GM12878 (cell line): ENCODE data around the gene IL15.

Source experiments
- ELK1 ChIP-seq: IDR thresholded peaks from 2 replicates; pipeline ENCODE4 v1.6.1; 2012; ENCODE audit warnings: low read depth, low read length, improper control_type of control experiment
- EP300 ChIP-seq, 2 experiments: fragments of 150-350 bp in 1 of 2; IDR thresholded peaks; 2 replicates each; pipeline ENCODE4 v1.6.1; 2011 to 2012; ENCODE audit warnings: low read depth in 2 of 2, low read length in 2 of 2, borderline replicate concordance in 1 of 2, improper control_type of control experiment in 1 of 2, inconsistent platforms in 1 of 2; ENCODE audit not compliant: control insufficient read depth in 1 of 2
- POLR2A ChIP-seq: IDR thresholded peaks from 2 replicates; pipeline ENCODE4 v1.6.1; 2011; ENCODE audit warnings: low read depth, mild to moderate bottlenecking, low read length
- SIX5 ChIP-seq: IDR thresholded peaks from 2 replicates; pipeline ENCODE4 v1.6.1; 2011; ENCODE audit warnings: mild to moderate bottlenecking, low read depth, low read length, moderate library complexity; ENCODE audit not compliant: severe bottlenecking
- SMAD1 ChIP-seq: fragments of 450-650 bp; IDR thresholded peaks from 2 replicates; pipeline ENCODE4 v1.6.1; 2018; ENCODE audit warnings: mild to moderate bottlenecking, low read depth; ENCODE audit not compliant: partially characterized antibody
- TF ChIP-seq, protein P1 (sequence below), 3 experiments: IDR thresholded peaks in 2 of 3; conservative IDR thresholded peaks in 1 of 3; 2 replicates each; pipeline ENCODE4 v1.5.1; 2011; ENCODE audit warnings: low read depth in 3 of 3, low read length in 3 of 3, mild to moderate bottlenecking in 3 of 3, control low read depth in 2 of 3, moderate library complexity in 2 of 3, inconsistent platforms in 1 of 3, mixed read lengths in 1 of 3; ENCODE audit not compliant: control insufficient read depth in 2 of 3, insufficient read depth in 1 of 3; ENCODE audit errors: extremely low read depth in 1 of 3

DNA sequence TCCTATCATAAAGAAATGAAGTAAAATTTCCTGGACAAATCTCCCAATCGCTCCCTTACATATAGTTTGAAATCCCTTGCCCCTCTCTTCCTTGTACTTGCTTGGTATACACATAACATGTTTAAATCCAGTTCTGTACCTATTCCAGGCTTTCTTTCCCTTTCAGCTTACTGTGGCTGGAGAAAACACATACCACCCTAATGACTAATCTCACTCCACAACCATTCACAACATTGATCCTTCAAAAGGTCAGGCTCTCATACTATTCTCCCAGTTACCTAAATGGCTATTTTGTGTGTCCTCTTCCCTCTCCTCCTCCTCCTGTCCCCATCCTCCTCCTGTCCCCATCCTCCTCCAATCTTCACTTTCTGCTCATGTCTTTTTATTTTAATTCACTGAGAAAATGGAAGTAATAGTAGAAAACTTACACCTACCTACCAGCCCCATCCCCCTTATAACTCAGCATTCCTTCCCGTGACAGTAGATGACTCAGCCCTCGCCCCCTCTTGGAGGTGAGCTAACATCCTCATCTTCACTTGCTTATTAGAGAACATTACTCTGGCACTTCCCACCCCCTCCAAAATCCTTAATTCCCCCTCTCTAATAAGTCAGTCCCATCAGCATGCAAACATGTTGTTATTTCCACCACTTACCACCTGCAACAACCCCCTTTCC is 77.5 kb downstream of the IL15 start:
- TF ChIP-seq, protein P1, sequence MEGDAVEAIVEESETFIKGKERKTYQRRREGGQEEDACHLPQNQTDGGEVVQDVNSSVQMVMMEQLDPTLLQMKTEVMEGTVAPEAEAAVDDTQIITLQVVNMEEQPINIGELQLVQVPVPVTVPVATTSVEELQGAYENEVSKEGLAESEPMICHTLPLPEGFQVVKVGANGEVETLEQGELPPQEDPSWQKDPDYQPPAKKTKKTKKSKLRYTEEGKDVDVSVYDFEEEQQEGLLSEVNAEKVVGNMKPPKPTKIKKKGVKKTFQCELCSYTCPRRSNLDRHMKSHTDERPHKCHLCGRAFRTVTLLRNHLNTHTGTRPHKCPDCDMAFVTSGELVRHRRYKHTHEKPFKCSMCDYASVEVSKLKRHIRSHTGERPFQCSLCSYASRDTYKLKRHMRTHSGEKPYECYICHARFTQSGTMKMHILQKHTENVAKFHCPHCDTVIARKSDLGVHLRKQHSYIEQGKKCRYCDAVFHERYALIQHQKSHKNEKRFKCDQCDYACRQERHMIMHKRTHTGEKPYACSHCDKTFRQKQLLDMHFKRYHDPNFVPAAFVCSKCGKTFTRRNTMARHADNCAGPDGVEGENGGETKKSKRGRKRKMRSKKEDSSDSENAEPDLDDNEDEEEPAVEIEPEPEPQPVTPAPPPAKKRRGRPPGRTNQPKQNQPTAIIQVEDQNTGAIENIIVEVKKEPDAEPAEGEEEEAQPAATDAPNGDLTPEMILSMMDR (IDR thresholded peaks at IDR 0.05 in 2 of 3, conservative IDR thresholded peaks at IDR 0.05 in 1 of 3; ENCODE audit: control insufficient read depth in 2 of 3, extremely low read depth in 1 of 3, insufficient read depth in 1 of 3, low read depth in 3 of 3, low read length in 3 of 3): no peak
- TF ChIP-seq ELK1 (no peak), EP300 (IDR thresholded peaks at IDR 0.05; ENCODE audit: borderline replicate concordance in 1 of 2, control insufficient read depth in 1 of 2, low read depth in 2 of 2, low read length in 2 of 2) (no peak), SMAD1 (no peak), POLR2A (no peak), SIX5 (no peak)
